Esophagus muscularis mucosa (tissue), 4 donors: ENCODE data around the gene MACROD2.

Experiments
- CTCF ChIP-seq, 3 experiments: fragments of 200-600 bp in 2 of 3; fragments of 450-650 bp in 1 of 3; sonication (generic) in 2 of 3; IDR thresholded peaks; one replicate each; pipeline ENCODE4 v1.5.1; 2017 to 2019; ENCODE audit warnings: antibody characterized with exemption in 3 of 3, mild to moderate bottlenecking in 2 of 3, moderate library complexity in 1 of 3
- EP300 ChIP-seq: sonication (generic); formaldehyde crosslinking; IDR thresholded peaks from one replicate; pipeline ENCODE4 v1.6.1; 2017; ENCODE audit warnings: antibody characterized with exemption
- POLR2AphosphoS5 ChIP-seq, 2 donors: sonication (generic); formaldehyde crosslinking; IDR thresholded peaks; one replicate each; pipeline ENCODE4 v1.6.1; 2017; ENCODE audit warnings: antibody characterized with exemption in 2 of 2

- TF ChIP-seq EP300 (no peak), CTCF (IDR thresholded peaks at IDR 0.05) (no peak), POLR2AphosphoS5 (IDR thresholded peaks at IDR 0.05) (no peak)
These were observed 2074.2 kb downstream of the MACROD2 start for GRCh38 chr20:16069389-16070010.
